HEK293 (cell line): ENCODE measurements around the gene ZNF841.

Experiments
- CTCF ChIA-PET: fragments of 350-600 bp; formaldehyde crosslinking; extraction: SDS; loops from one replicate; lab custom pipeline; 2021; ENCODE audit warnings: antibody characterized with exemption; lab: Yijun Ruan, JAX
- POLR2A ChIA-PET: fragments of 300-600 bp; formaldehyde crosslinking; extraction: SDS; loops from one replicate; lab custom pipeline; 2020; ENCODE audit warnings: antibody characterized with exemption, inconsistent platforms; lab: Yijun Ruan, JAX
- H3K27ac ChIP-seq: fragments of 200-500 bp; sonication (Bioruptor generic); 2 replicates; pipeline ENCODE4 v1.5.1; 2014; ENCODE audit warnings: low read depth, low read length, control low read depth, inconsistent platforms; ENCODE audit errors: extremely low read depth
- H3K36me3 ChIP-seq, 2 experiments: fragments of 200-500 bp in 1 of 2; sonication (Bioruptor generic) in 1 of 2; 1 replicate in 1 of 2; 2 replicates in 1 of 2; pipeline ENCODE4 v1.5.1; 2014 to 2017; ENCODE audit warnings: inconsistent platforms in 2 of 2, low read length in 2 of 2; ENCODE audit not compliant: control insufficient read depth in 2 of 2, insufficient read depth in 1 of 2
- H3K4me1 ChIP-seq: fragments of 200-500 bp; sonication (Bioruptor generic); 2 replicates; pipeline ENCODE4 v1.5.1; 2014; ENCODE audit warnings: mild to moderate bottlenecking, low read length, inconsistent platforms; ENCODE audit not compliant: control insufficient read depth, insufficient read depth
- H3K4me3 ChIP-seq: 2 replicates; pipeline ENCODE4 v1.5.1; 2011; ENCODE audit warnings: low read depth, mild to moderate bottlenecking, control low read depth, low read length, moderate library complexity
- H3K9me3 ChIP-seq: fragments of 200-500 bp; sonication (Bioruptor generic); 2 replicates; pipeline ENCODE4 v1.5.1; 2014; ENCODE audit warnings: low read depth, low read length, inconsistent platforms; ENCODE audit not compliant: control insufficient read depth, insufficient read depth
- GLIS1 ChIP-seq: fragments of 450-650 bp; formaldehyde crosslinking; IDR thresholded peaks from 2 replicates; pipeline ENCODE4 v1.5.1; 2016; ENCODE audit warnings: missing biosample characterization, missing genetic modification characterization
- KLF8 ChIP-seq: fragments of 450-650 bp; formaldehyde crosslinking; IDR thresholded peaks from 2 replicates; pipeline ENCODE4 v1.5.1; 2016; ENCODE audit warnings: missing biosample characterization, missing genetic modification characterization
- KLF9 ChIP-seq: fragments of 450-650 bp; formaldehyde crosslinking; IDR thresholded peaks from 2 replicates; pipeline ENCODE4 v1.5.1; 2016; ENCODE audit warnings: missing biosample characterization, missing genetic modification characterization, low read depth
- PRDM1 ChIP-seq: fragments of 450-650 bp; formaldehyde crosslinking; IDR thresholded peaks from 2 replicates; pipeline ENCODE4; 2016; ENCODE audit warnings: missing biosample characterization, missing genetic modification characterization
- PRDM4 ChIP-seq: fragments of 450-650 bp; formaldehyde crosslinking; IDR thresholded peaks from 2 replicates; pipeline ENCODE4 v1.5.1; 2017; ENCODE audit warnings: missing biosample characterization, missing genetic modification characterization
- SP2 ChIP-seq: fragments of 450-650 bp; formaldehyde crosslinking; IDR thresholded peaks from 2 replicates; pipeline ENCODE4 v1.5.1; 2016; ENCODE audit warnings: missing biosample characterization, missing genetic modification characterization
- SP7 ChIP-seq: fragments of 450-650 bp; formaldehyde crosslinking; IDR thresholded peaks from 2 replicates; pipeline ENCODE4 v1.5.1; 2016; ENCODE audit warnings: missing biosample characterization, missing genetic modification characterization
- ZBTB8A ChIP-seq: fragments of 450-650 bp; formaldehyde crosslinking; IDR thresholded peaks from 2 replicates; pipeline ENCODE4 v1.5.1; 2016; ENCODE audit warnings: missing biosample characterization, missing genetic modification characterization
- ZNF335 ChIP-seq: fragments of 450-650 bp; formaldehyde crosslinking; conservative IDR thresholded peaks from 2 replicates; pipeline ENCODE4 v1.5.1; 2016; ENCODE audit warnings: missing biosample characterization, missing genetic modification characterization
- ZNF341 ChIP-seq: fragments of 450-650 bp; formaldehyde crosslinking; IDR thresholded peaks from 2 replicates; pipeline ENCODE4; 2016; ENCODE audit warnings: low read depth, missing biosample characterization, missing genetic modification characterization
- ZNF362 ChIP-seq: fragments of 450-650 bp; formaldehyde crosslinking; IDR thresholded peaks from 2 replicates; pipeline ENCODE4 v1.5.1; 2016; ENCODE audit warnings: missing biosample characterization, missing genetic modification characterization
- ZNF449 ChIP-seq: fragments of 450-650 bp; formaldehyde crosslinking; IDR thresholded peaks from 2 replicates; pipeline ENCODE4 v1.5.1; 2017; ENCODE audit warnings: missing biosample characterization, mild to moderate bottlenecking, missing genetic modification characterization, moderate library complexity
- ZNF514 ChIP-seq: fragments of 450-650 bp; formaldehyde crosslinking; IDR thresholded peaks from 2 replicates; pipeline ENCODE4 v1.5.1; 2016; ENCODE audit warnings: missing biosample characterization, missing genetic modification characterization
- ZNF518A ChIP-seq: fragments of 450-650 bp; formaldehyde crosslinking; conservative IDR thresholded peaks from 2 replicates; pipeline ENCODE4 v1.5.1; 2016; ENCODE audit warnings: low read depth, missing biosample characterization, missing genetic modification characterization
- ZNF660 ChIP-seq: fragments of 450-650 bp; IDR thresholded peaks from 2 replicates; pipeline ENCODE4 v1.5.1; 2018; ENCODE audit warnings: missing biosample characterization, mild to moderate bottlenecking, missing genetic modification characterization
- ZNF776 ChIP-seq: fragments of 450-650 bp; formaldehyde crosslinking; IDR thresholded peaks from 2 replicates; pipeline ENCODE4 v1.5.0; 2017; ENCODE audit warnings: missing biosample characterization, missing genetic modification characterization, borderline replicate concordance
- ZNF830 ChIP-seq: fragments of 450-650 bp; IDR thresholded peaks from 2 replicates; pipeline ENCODE4 v1.5.0; 2018; ENCODE audit warnings: missing biosample characterization, missing genetic modification characterization, low read depth, mild to moderate bottlenecking, moderate library complexity
- TF ChIP-seq, protein P1 (sequence below): fragments of 450-650 bp; formaldehyde crosslinking; IDR thresholded peaks from 2 replicates; pipeline ENCODE4 v1.5.0; 2017; ENCODE audit warnings: missing biosample characterization, missing genetic modification characterization, borderline replicate concordance
- TF ChIP-seq, protein P2 (sequence below): fragments of 450-650 bp; formaldehyde crosslinking; IDR thresholded peaks from 2 replicates; pipeline ENCODE4 v1.5.1; 2016; ENCODE audit warnings: missing biosample characterization, missing genetic modification characterization

ZNF841 gene

GRCh38 chr19:52095172-52096014 lies at the start of gene ZNF841:
ZNF841 (minus strand) TSS chr19:52095765; CDS start chr19:52084801, 10,964 bp downstream.
- H3K36me3 ChIP-seq = peaks cover 9 to 32% of the 10 kb centered on the region in 2 experiments; a peak in 2 of 3 replicates
- H3K4me3 ChIP-seq = peak within 1 kb of the TSS; percentile 92
- H3K27ac ChIP-seq = peak within 1 kb of the TSS; percentile 43; the same call in 1 of the 2 replicates
- H3K9me3 ChIP-seq = peaks cover 2% of the 10 kb centered on the region
- POLR2A ChIA-PET = interaction anchor here (0.9 kb wide), 1 partner anchor 94 kb away, joined by 7 read pairs; no protein-coding TSS in a partner anchor
- H3K4me1 ChIP-seq = no peaks in the 10 kb centered on the region
- CTCF ChIA-PET = no interaction called here
- TF ChIP-seq ZNF660 (tag by site-specific recombination) = no peak
- peak; percentile 48; the same call in 1 of the 2 replicates for TF ChIP-seq ZNF335 (tag by site-specific recombination)
- TF ChIP-seq ZNF830 = no peak
- peak; percentile 78 for TF ChIP-seq ZBTB8A (tag by site-specific recombination)
- TF ChIP-seq, protein P1, sequence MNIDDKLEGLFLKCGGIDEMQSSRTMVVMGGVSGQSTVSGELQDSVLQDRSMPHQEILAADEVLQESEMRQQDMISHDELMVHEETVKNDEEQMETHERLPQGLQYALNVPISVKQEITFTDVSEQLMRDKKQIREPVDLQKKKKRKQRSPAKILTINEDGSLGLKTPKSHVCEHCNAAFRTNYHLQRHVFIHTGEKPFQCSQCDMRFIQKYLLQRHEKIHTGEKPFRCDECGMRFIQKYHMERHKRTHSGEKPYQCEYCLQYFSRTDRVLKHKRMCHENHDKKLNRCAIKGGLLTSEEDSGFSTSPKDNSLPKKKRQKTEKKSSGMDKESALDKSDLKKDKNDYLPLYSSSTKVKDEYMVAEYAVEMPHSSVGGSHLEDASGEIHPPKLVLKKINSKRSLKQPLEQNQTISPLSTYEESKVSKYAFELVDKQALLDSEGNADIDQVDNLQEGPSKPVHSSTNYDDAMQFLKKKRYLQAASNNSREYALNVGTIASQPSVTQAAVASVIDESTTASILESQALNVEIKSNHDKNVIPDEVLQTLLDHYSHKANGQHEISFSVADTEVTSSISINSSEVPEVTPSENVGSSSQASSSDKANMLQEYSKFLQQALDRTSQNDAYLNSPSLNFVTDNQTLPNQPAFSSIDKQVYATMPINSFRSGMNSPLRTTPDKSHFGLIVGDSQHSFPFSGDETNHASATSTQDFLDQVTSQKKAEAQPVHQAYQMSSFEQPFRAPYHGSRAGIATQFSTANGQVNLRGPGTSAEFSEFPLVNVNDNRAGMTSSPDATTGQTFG (tag by site-specific recombination) = no peak
- peak; percentile 92 for TF ChIP-seq SP2 (tag by site-specific recombination)
- TF ChIP-seq, protein P2, sequence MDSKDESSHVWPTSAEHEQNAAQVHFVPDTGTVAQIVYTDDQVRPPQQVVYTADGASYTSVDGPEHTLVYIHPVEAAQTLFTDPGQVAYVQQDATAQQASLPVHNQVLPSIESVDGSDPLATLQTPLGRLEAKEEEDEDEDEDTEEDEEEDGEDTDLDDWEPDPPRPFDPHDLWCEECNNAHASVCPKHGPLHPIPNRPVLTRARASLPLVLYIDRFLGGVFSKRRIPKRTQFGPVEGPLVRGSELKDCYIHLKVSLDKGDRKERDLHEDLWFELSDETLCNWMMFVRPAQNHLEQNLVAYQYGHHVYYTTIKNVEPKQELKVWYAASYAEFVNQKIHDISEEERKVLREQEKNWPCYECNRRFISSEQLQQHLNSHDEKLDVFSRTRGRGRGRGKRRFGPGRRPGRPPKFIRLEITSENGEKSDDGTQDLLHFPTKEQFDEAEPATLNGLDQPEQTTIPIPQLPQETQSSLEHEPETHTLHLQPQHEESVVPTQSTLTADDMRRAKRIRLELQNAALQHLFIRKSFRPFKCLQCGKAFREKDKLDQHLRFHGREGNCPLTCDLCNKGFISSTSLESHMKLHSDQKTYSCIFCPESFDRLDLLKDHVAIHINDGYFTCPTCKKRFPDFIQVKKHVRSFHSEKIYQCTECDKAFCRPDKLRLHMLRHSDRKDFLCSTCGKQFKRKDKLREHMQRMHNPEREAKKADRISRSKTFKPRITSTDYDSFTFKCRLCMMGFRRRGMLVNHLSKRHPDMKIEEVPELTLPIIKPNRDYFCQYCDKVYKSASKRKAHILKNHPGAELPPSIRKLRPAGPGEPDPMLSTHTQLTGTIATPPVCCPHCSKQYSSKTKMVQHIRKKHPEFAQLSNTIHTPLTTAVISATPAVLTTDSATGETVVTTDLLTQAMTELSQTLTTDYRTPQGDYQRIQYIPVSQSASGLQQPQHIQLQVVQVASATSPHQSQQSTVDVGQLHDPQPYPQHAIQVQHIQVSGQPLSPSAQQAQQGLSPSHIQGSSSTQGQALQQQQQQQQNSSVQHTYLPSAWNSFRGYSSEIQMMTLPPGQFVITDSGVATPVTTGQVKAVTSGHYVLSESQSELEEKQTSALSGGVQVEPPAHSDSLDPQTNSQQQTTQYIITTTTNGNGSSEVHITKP (tag by site-specific recombination) = peak; percentile 33
- TF ChIP-seq ZNF341 = peak; percentile 60
- peak; percentile 18; the same call in 1 of the 2 replicates for TF ChIP-seq ZNF449 (tag by site-specific recombination)
- TF ChIP-seq SP7 (tag by site-specific recombination) = 0 out of 2 replicates have a peak, but pooled peaks have one; percentile 22
- no peak; the same call in 1 of the 2 replicates for TF ChIP-seq PRDM4 (tag by site-specific recombination)
- TF ChIP-seq ZNF776 (tag by site-specific recombination) = no peak
- TF ChIP-seq KLF8 (tag by site-specific recombination) = peak; percentile 97
- TF ChIP-seq GLIS1 = peak; percentile 26; the same call in 1 of the 2 replicates
- TF ChIP-seq ZNF514 = no peak
- peak; percentile 96 for TF ChIP-seq ZNF518A (tag by site-specific recombination)
- peak; percentile 90 for TF ChIP-seq KLF9 (tag by site-specific recombination)
- TF ChIP-seq PRDM1 (tag by site-specific recombination) = peak; percentile 48; the same call in 1 of the 2 replicates
- TF ChIP-seq ZNF362 = peak; percentile 49; the same call in 1 of the 2 replicates
